ENCODE measurements around the gene KRT9. TPM values are rescaled to one million over a fixed set of nuclear protein-coding genes. Genes with fewer than 3 reads are reported as not detected.

KRT9 gene
- total RNA-seq, 1 donor from 2014 or later: not detected

GRCh38 chr17:41536741-41537613, 34.9 kb downstream of the KRT9 start:
- no peak overlapping the region for H3K4me3 ChIP-seq (ENCODE audit: low read depth, low read length)
- no peak for TF ChIP-seq CTCF (conservative IDR thresholded peaks at IDR 0.05; ENCODE audit: low read depth, low read length)
- no peak for DNase-seq (ENCODE audit: low read depth)

GRCh38 chr17:41535764-41536481, 35.9 kb downstream of the KRT9 start:
- TF ChIP-seq CTCF (conservative IDR thresholded peaks at IDR 0.05; ENCODE audit: low read depth, low read length): no peak
- no peak for DNase-seq (ENCODE audit: low read depth)
- H3K4me3 ChIP-seq (ENCODE audit: low read depth, low read length): no peak overlapping the region

GRCh38 chr17:41534899-41535546, 36.8 kb downstream of the KRT9 start:
- peak; percentile 14 for TF ChIP-seq CTCF (conservative IDR thresholded peaks at IDR 0.05; ENCODE audit: low read depth, low read length)
- no peak overlapping the region for H3K4me3 ChIP-seq (ENCODE audit: low read depth, low read length)
- no peak for DNase-seq (ENCODE audit: low read depth)

GRCh38 chr17:41533613-41534012, 38.2 kb downstream of the KRT9 start:
- no peak for DNase-seq (ENCODE audit: low read depth)
- no peak for TF ChIP-seq CTCF (conservative IDR thresholded peaks at IDR 0.05; ENCODE audit: low read depth, low read length)

GRCh38 chr17:41532947-41533570, 38.8 kb downstream of the KRT9 start:
- H3K4me3 ChIP-seq (ENCODE audit: low read depth, low read length): no peak overlapping the region
- TF ChIP-seq CTCF (conservative IDR thresholded peaks at IDR 0.05; ENCODE audit: low read depth, low read length): no peak
- DNase-seq (ENCODE audit: low read depth): no peak

More at GRCh38 chr17:41533613-41534012, 38.2 kb downstream of the KRT9 start:
- H3K4me3 ChIP-seq (ENCODE audit: low read depth, low read length): no peak overlapping the region

- no peak overlapping the region for H3K4me3 ChIP-seq (ENCODE audit: low read depth, low read length)
- no peak for TF ChIP-seq CTCF (conservative IDR thresholded peaks at IDR 0.05; ENCODE audit: low read depth, low read length)
- DNase-seq (ENCODE audit: low read depth): no peak
Observed at GRCh38 chr17:41531993-41532392, 39.9 kb downstream of the KRT9 start.
